Testis (tissue), 3 donors: Measurements from ENCODE around the gene ZNF302. TPM values are rescaled to one million over a fixed set of nuclear protein-coding genes. Genes with fewer than 3 reads are reported as not detected.

Experiments
- DNase-seq: peaks from one replicate; pipeline ENCODE4 v3.0.0-alpha.2; 2019
- H3K27ac ChIP-seq, 2 donors: fragments of 200-600 bp; sonication (generic); one replicate each; pipeline ENCODE4 v1.5.1; 2019
- H3K27me3 ChIP-seq: fragments of 200-600 bp; sonication (generic); one replicate; pipeline ENCODE4 v1.5.1; 2019
- H3K36me3 ChIP-seq: fragments of 200-600 bp; sonication (generic); one replicate; pipeline ENCODE4 v1.5.1; 2017; ENCODE audit warnings: low read depth; ENCODE audit errors: missing control alignments
- H3K4me1 ChIP-seq: fragments of 200-600 bp; sonication (generic); one replicate; pipeline ENCODE4 v1.5.1; 2019
- H3K4me3 ChIP-seq, 2 donors: fragments of 200-600 bp; sonication (generic); one replicate each; pipeline ENCODE4 v1.5.1; 2017 to 2019
- H3K9me3 ChIP-seq: fragments of 200-600 bp; sonication (generic); one replicate; pipeline ENCODE4 v1.5.1; 2017
- CTCF ChIP-seq, 3 experiments: fragments of 450-650 bp in 2 of 3; fragments of 200-600 bp in 1 of 3; sonication (generic) in 1 of 3; IDR thresholded peaks; one replicate each; pipeline ENCODE4 v1.5.1; 2016 to 2019; ENCODE audit warnings: antibody characterized with exemption in 3 of 3, mild to moderate bottlenecking in 2 of 3, moderate library complexity in 1 of 3
- POLR2A ChIP-seq: fragments of 450-650 bp; IDR thresholded peaks from one replicate; pipeline ENCODE4 v1.6.1; 2017; ENCODE audit warnings: antibody characterized with exemption, mild to moderate bottlenecking, moderate library complexity
- WGBS, 2 donors: methylation state at CpG; one replicate each; pipeline ENCODE4 v1.1.5; 2018; 5-methylcytosine and 5-hydroxymethylcytosine counted together
- intact Hi-C: fragments of 100-400 bp; cut with DNase I; formaldehyde crosslinking; loops from one replicate; pipeline ENCODE4 v1.15.1; 2023; ENCODE audit warnings: low total_unique reads
- polyA plus RNA-seq: library from polyadenylated mRNA; stranded (reverse); fragments of 350-450 nt; fragmentation: Illumina TruSeq; extraction: RNeasy Lipid Tissue Mini Kit (QIAGEN cat#74804); gene quantifications from one replicate; pipeline ENCODE4 v1.2.3, GENCODE V29; 2014; ENCODE audit warnings: low read depth, low replicate concordance; ENCODE audit not compliant: insufficient read depth
- total RNA-seq, 2 donors: library from RNA; depleted of rRNA; stranded (reverse); fragments of >200 nt; gene quantifications; one replicate each; pipeline ENCODE4 v1.2.3, GENCODE V29; 2016

ZNF302 gene
- total and polyA plus RNA-seq, 3 donors from 2014 or later, result 24.1 to 50.8 (median 36.7) TPM

DNA sequence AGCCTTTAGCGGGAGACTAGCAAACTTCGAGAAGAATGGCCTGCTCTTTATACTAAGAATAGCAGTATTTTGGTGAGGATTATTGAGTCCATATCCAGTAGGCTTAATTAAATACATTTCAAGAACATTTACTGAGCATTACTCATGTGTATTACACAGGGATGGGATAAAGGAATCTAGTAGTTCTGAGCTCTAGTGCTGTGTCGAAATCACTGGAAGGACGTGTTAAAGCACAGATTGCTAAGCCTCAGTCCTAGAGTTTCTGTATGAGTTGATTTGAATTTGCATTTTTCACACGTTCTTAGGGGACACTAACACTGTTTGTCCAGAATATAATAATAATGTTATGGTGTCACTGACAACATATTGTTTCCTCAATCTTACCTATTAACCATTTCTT lies 9.0 kb downstream of the ZNF302 start:
- intact Hi-C loops, result no loop called here
- H3K4me1 ChIP-seq, result no peaks in the 10 kb centered on the region
- no peaks in the 10 kb centered on the region for H3K9me3 ChIP-seq
- WGBS, 2 donors, result 91 to 93% methylated on average over 5 of the region's 5 CpGs
- H3K27me3 ChIP-seq, result no peaks in the 10 kb centered on the region
- H3K4me3 ChIP-seq, result no peak overlapping the region
- TF ChIP-seq CTCF (IDR thresholded peaks at IDR 0.05) (no peak), POLR2A (no peak)
- H3K27ac ChIP-seq, result no peak overlapping the region
- no peaks in the 10 kb centered on the region for H3K36me3 ChIP-seq
- no peak for DNase-seq

- 60 to 93% methylated on average over 2 of the region's 2 CpGs for WGBS, 2 donors
- Histone ChIP-seq H3K36me3 (no peaks in the 10 kb centered on the region), H3K9me3 (no peaks in the 10 kb centered on the region), H3K27me3 (no peaks in the 10 kb centered on the region), H3K4me3 (no peak overlapping the region), H3K27ac (no peak overlapping the region), H3K4me1 (no peaks in the 10 kb centered on the region)
- TF ChIP-seq POLR2A (no peak), CTCF (IDR thresholded peaks at IDR 0.05) (no peak)
- intact Hi-C loops, result no loop called here
- no peak for DNase-seq
Measured at GRCh38 chr19:34687348-34687747, 9.9 kb downstream of the ZNF302 start.

DNA sequence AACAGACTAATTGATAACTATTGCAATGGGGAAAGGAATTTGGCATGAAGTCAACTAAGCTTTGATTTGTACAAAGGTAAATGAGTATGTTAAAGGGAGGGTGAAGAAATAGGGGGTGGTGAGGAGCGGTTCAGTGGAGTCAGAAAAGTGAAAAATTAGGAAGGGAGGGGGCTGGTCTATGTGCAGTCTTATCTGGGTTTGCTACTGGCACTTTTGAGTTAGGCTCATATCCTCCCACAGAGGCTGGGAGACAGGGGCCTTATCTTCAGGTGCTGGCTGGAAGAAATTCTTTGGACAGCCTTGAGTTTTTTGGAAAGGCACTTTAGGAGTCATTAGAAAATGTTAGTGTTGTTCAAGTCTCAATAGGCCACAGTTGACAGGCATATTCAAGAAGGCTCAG lies 11.1 kb downstream of the ZNF302 start:
- no peak for TF ChIP-seq POLR2A
- no peak for TF ChIP-seq CTCF (IDR thresholded peaks at IDR 0.05)
- DNase-seq, result no peak
- Histone ChIP-seq H3K27me3 (no peaks in the 10 kb centered on the region), H3K4me3 (no peak overlapping the region), H3K9me3 (no peaks in the 10 kb centered on the region), H3K4me1 (no peaks in the 10 kb centered on the region), H3K27ac (no peak overlapping the region), H3K36me3 (no peaks in the 10 kb centered on the region)
- 28 to 32% methylated on average over 1 of the region's 1 CpG for WGBS, 2 donors
- intact Hi-C loops, result no loop called here

DNA sequence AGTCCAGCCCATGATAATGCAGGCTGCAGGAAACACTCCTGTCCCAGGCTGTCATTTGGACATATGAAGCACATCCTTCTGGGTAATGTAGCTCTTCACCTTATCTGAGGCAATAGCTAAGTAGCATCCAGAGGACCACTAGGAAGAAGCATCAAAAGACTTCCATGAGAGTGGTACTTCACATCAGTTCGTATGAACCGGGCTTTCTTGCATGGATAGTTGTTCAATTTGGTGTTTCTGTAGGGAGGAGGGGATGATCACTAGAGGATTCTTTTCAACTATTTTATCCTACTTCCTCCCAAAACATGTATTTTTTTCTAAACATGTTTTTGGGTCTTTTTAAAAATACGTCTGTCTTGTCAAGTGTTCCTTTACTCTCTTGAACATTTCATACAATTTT lies 12.9 kb downstream of the ZNF302 start:
- DNase-seq, result no peak
- Histone ChIP-seq H3K9me3 (no peaks in the 10 kb centered on the region), H3K4me3 (no peak overlapping the region), H3K4me1 (no peaks in the 10 kb centered on the region), H3K27ac (no peak overlapping the region), H3K27me3 (no peaks in the 10 kb centered on the region), H3K36me3 (no peaks in the 10 kb centered on the region)
- intact Hi-C loops, result no loop called here
- WGBS, 2 donors, result 91 to 93% methylated on average over 3 of the region's 3 CpGs
- TF ChIP-seq CTCF (IDR thresholded peaks at IDR 0.05), result no peak
- TF ChIP-seq POLR2A, result no peak

DNA sequence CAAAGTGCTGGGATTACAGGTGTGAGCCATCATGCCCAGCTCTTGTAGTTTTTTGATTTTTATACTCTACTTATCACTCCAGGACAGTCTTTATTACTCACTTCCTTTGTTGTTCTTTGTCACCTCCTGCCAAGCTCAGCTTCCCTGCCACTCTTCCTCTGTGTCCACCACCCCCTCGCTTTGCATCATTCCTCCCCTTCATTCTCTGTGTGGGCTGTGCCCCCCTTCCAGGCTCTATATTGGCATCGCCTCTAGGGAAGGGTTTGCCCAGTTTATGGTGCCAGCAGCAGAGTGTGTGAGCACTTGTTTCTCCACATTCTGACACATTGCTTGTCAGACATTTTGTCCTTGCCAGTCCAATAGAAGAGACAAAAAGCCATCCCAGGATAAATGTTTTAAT lies 15.1 kb downstream of the ZNF302 start:
- no peaks in the 10 kb centered on the region for H3K4me1 ChIP-seq
- H3K27me3 ChIP-seq, result no peaks in the 10 kb centered on the region
- DNase-seq, result no peak
- WGBS, 2 donors, result 46 to 63% methylated on average over 2 of the region's 2 CpGs
- no peaks in the 10 kb centered on the region for H3K9me3 ChIP-seq
- no peak overlapping the region for H3K27ac ChIP-seq
- intact Hi-C loops, result no loop called here
- no peaks in the 10 kb centered on the region for H3K36me3 ChIP-seq
- no peak overlapping the region for H3K4me3 ChIP-seq
- TF ChIP-seq CTCF (IDR thresholded peaks at IDR 0.05), result no peak
- TF ChIP-seq POLR2A, result no peak
